ENCODE results near the gene RASA3. TPM values are rescaled to one million over a fixed set of nuclear protein-coding genes. Genes with fewer than 3 reads are reported as not detected.
"Not testable (repeated sequence)": the region's sequence is repeated elsewhere in the genome, so short reads cannot be mapped to it uniquely, and the experiment has no call there.

Gene RASA3
- total RNA-seq, 2 donors from 2014 or later = 6.3 to 12.0 TPM

DNA sequence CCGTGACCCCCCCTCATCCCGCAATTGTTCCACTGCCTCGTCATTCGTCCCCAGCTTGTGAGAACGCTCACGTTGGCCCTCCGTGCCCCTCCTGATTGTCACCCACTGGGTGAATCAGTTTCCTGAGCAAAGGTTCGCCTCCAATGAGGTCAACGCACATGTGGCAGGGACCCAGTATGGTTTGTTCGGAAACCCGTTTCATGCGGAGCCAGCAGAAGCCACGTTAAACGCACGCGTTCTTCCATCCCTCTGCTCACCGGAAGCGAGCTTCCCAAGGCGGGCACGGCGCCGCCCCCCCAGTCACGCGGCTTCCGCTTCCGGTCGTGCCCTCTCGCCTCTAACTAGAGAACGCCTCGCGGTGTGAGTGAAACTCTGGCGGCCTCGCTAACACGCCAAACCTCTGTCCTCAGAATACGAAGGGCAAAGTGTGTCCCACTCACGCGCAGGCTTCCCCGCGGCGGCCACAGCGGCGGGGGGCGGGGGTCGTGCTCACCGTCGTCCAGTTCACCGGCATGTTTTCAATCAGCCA is 28.7 kb upstream of the RASA3 start:
- no peak for DNase-seq
- no peak overlapping the region for H3K9ac ChIP-seq (ENCODE audit: extremely low read depth, low read length, poor library complexity, severe bottlenecking)
- H3K27ac Mint-ChIP-seq = no peak overlapping the region
- 94 to 95% methylated on average over 41 to 47 of the region's 47 CpGs for WGBS, 2 experiments (ENCODE audit: insufficient coverage in 1 of 2, insufficient read length in 1 of 2)
- H3K9me3 Mint-ChIP-seq = no peaks in the 10 kb centered on the region
- H3K4me3 Mint-ChIP-seq = no peak overlapping the region
- H3K9me3 ChIP-seq (ENCODE audit: control insufficient read depth, low read length) = no peaks in the 10 kb centered on the region
- no peaks in the 10 kb centered on the region for H3K27me3 ChIP-seq (ENCODE audit: control insufficient read depth, insufficient read depth, low read length, poor library complexity, severe bottlenecking)
- no peaks in the 10 kb centered on the region for H3K36me3 ChIP-seq (ENCODE audit: control insufficient read depth, insufficient read depth, low read length)
- no peak for TF ChIP-seq CTCF (conservative IDR thresholded peaks at IDR 0.05)
- no peak overlapping the region for H3K27ac ChIP-seq (ENCODE audit: low read depth, low read length)
- peaks cover 26% of the 10 kb centered on the region for H3K27me3 Mint-ChIP-seq (ENCODE audit: insufficient read depth)
- no peaks in the 10 kb centered on the region for H3K36me3 Mint-ChIP-seq (ENCODE audit: low read depth)
- H3K4me1 Mint-ChIP-seq = peaks cover 14% of the 10 kb centered on the region
- no peaks in the 10 kb centered on the region for H3K4me1 ChIP-seq (ENCODE audit: control insufficient read depth, insufficient read depth, low read length)
- no peak overlapping the region for H3K4me3 ChIP-seq (ENCODE audit: low read length)

DNA sequence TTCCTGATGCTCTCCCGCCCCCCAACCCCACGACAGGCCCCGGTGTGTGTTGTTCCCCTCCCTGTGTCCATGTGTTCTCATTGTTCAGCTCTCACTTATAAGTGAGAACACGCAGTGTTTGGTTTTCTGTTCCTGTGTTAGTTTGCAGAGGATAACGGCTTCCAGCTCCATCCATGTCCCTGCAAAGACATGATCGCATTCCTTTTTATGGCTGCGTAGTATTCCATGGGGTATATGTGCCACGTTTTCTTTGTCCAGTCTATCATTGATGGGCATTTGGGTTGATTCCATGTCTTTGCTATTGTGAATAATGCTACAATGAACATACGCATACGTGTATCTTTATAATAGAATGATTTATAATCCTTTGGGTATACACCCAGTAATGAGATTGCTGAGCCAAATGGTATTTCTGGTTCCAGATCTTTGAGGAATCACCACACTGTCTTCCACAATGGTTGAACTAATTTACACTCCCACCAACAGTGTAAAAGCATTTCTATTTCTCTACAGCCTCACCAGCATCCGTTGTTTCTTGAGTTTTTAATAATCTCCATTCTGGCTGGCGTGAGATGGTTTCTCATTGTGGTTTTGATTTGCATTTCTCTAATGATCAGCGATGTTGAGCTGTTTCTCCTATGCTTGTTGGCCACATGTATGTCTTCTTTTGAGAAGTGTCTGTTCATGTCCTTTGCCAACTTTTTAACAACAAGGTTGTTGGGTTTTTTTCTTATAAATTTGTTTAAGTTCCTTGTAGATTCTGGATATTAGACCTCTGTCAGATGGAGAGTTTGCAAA is 26.6 kb upstream of the RASA3 start:
- H3K27ac Mint-ChIP-seq; H3K4me3 Mint-ChIP-seq; H3K4me1 ChIP-seq (ENCODE audit: control insufficient read depth, insufficient read depth, low read length); H3K4me3 ChIP-seq (ENCODE audit: low read length); H3K27ac ChIP-seq (ENCODE audit: low read depth, low read length); H3K36me3 ChIP-seq (ENCODE audit: control insufficient read depth, insufficient read depth, low read length); H3K27me3 ChIP-seq (ENCODE audit: control insufficient read depth, insufficient read depth, low read length, poor library complexity, severe bottlenecking); H3K36me3 Mint-ChIP-seq (ENCODE audit: low read depth); H3K4me1 Mint-ChIP-seq; H3K9me3 Mint-ChIP-seq; H3K9ac ChIP-seq (ENCODE audit: extremely low read depth, low read length, poor library complexity, severe bottlenecking); DNase-seq; H3K9me3 ChIP-seq (ENCODE audit: control insufficient read depth, low read length): not testable (repeated sequence)
- H3K27me3 Mint-ChIP-seq (ENCODE audit: insufficient read depth) = peaks cover 26% of the 10 kb centered on the region
- 89 to 94% methylated on average over 8 to 13 of the region's 13 CpGs for WGBS, 2 experiments (ENCODE audit: insufficient coverage in 1 of 2, insufficient read length in 1 of 2)

GRCh38 chr13:114157869-114158495 is 25.6 kb upstream of the RASA3 start:
- Histone ChIP-seq H3K9me3 (ENCODE audit: control insufficient read depth, low read length) (no peaks in the 10 kb centered on the region), H3K27me3 (ENCODE audit: control insufficient read depth, insufficient read depth, low read length, poor library complexity, severe bottlenecking) (no peaks in the 10 kb centered on the region), H3K4me3 (ENCODE audit: low read length) (no peak overlapping the region), H3K4me1 (ENCODE audit: control insufficient read depth, insufficient read depth, low read length) (no peaks in the 10 kb centered on the region), H3K36me3 (ENCODE audit: control insufficient read depth, insufficient read depth, low read length) (no peaks in the 10 kb centered on the region), H3K9ac (ENCODE audit: extremely low read depth, low read length, poor library complexity, severe bottlenecking) (no peak overlapping the region), H3K27ac (ENCODE audit: low read depth, low read length) (no peak overlapping the region)
- Mint-ChIP-seq H3K27me3 (ENCODE audit: insufficient read depth) (peaks cover 24% of the 10 kb centered on the region), H3K4me1 (peaks cover 6% of the 10 kb centered on the region), H3K36me3 (ENCODE audit: low read depth) (no peaks in the 10 kb centered on the region), H3K27ac (no peak overlapping the region), H3K9me3 (no peaks in the 10 kb centered on the region), H3K4me3 (no peak overlapping the region)
- WGBS, 2 experiments (ENCODE audit: insufficient coverage in 1 of 2, insufficient read length in 1 of 2) = 82 to 83% methylated on average over 8 to 9 of the region's 11 CpGs
- DNase-seq = no peak
- TF ChIP-seq CTCF (conservative IDR thresholded peaks at IDR 0.05) = no peak
